Activated naive CD4-positive, alpha-beta T cell treated with anti-CD3 and anti-CD28 coated beads, Interleukin-2, amount 10 ng/mL, durations not matched to agents 7 days and 5 days (primary cell): ENCODE measurements around the gene CERS6.
"Not testable (repeated sequence)": the region's sequence is repeated elsewhere in the genome, so short reads cannot be mapped to it uniquely, and the experiment has no call there.

Source experiments
- CTCF ChIA-PET: fragments of 350-600 bp; sonication (Branson Sonifier 250); formaldehyde crosslinking; loops from one replicate; lab custom pipeline; 2021; ENCODE audit warnings: antibody characterized with exemption; lab: Charles Lee
- DNase-seq: peaks from one replicate; pipeline ENCODE4 v3.0.0-alpha.2; 2020
- H3K27ac Mint-ChIP-seq: one replicate; pipeline ENCODE4 v1.8.0; 2021; ENCODE audit warnings: mild to moderate bottlenecking, moderate library complexity, mixed read lengths
- H3K27me3 Mint-ChIP-seq: one replicate; pipeline ENCODE4 v1.8.0; 2021; ENCODE audit warnings: mild to moderate bottlenecking, mixed read lengths
- H3K36me3 Mint-ChIP-seq: one replicate; pipeline ENCODE4 v1.8.0; 2021; ENCODE audit warnings: mixed read lengths
- H3K4me1 Mint-ChIP-seq: one replicate; pipeline ENCODE4 v1.8.0; 2021; ENCODE audit warnings: mixed read lengths
- H3K4me3 Mint-ChIP-seq: one replicate; pipeline ENCODE4 v1.8.0; 2021; ENCODE audit warnings: mild to moderate bottlenecking, moderate library complexity, mixed read lengths
- H3K9me3 Mint-ChIP-seq: one replicate; pipeline ENCODE4 v1.8.0; 2021; ENCODE audit warnings: mixed read lengths

CERS6 gene

DNA sequence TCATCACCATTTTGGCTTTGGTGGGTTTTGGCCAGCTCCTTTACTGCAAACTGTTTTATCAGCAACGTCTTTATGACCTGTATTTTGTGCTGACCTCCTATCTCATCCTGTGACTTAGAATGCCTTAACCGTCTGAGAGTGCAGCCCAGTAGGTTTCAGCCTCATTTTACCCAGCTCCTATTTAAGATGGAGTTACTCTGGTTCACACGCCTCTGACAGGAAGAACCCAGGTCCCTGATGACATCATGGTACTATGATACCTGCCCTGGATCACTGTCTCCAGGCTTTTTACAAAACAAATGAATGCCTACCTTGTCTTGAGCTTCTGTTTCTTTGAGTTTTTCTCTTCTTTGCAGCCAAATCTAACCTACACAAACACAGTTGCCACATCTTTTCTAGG lies 208.6 kb downstream of the CERS6 start:
- peaks cover 10% of the 10 kb centered on the region for H3K36me3 Mint-ChIP-seq
- H3K4me3 Mint-ChIP-seq, DNase-seq, H3K27me3 Mint-ChIP-seq, H3K27ac Mint-ChIP-seq, CTCF ChIA-PET, H3K9me3 Mint-ChIP-seq, H3K4me1 Mint-ChIP-seq: not testable (repeated sequence)

DNA sequence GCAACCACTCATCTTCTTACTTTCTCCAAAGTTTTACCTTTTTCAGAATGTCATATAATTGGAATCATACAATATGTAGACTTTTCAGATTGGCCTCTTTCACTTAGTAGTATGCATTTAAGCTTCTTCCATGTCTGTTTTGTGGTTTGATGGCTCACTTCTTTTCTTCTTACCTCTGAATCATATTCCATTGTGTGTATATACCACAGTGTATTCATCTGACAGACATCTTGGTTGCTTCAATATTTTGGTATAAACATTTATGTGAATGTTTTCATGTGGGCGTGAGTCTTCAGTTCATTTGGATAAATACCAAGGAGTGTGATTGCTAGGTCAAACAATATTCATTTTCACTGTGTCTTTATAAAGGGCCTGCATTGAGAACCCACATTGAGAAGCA lies 210.3 kb downstream of the CERS6 start:
- no peak for DNase-seq
- no peak overlapping the region for H3K4me3 Mint-ChIP-seq
- peaks cover 6% of the 10 kb centered on the region for H3K4me1 Mint-ChIP-seq
- H3K27ac Mint-ChIP-seq, result no peak overlapping the region
- peaks cover under 1% of the 10 kb centered on the region for H3K9me3 Mint-ChIP-seq
- H3K36me3 Mint-ChIP-seq, result peaks cover 10% of the 10 kb centered on the region
- H3K27me3 Mint-ChIP-seq, result no peaks in the 10 kb centered on the region
- CTCF ChIA-PET, result no interaction called here

DNA sequence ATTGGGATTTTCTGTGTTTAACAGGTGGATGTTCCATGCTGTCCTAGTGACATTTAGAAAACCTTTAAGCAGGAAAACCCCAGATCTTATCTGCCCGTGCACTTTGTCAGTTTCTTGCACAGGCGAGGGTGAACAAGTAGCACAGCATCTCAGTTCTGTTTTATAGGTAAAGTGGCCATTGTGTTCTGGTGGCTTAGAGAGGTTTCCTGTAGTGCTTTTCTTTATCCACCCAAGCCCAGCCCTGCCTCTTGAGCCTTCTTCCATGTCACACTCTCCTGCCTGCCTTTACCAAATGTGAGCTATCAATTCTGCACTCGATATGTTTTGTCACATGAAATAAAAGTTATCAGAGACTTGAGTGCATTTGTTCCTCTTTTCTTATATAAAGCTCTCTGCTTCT lies 211.1 kb downstream of the CERS6 start:
- peaks cover 6% of the 10 kb centered on the region for H3K4me1 Mint-ChIP-seq
- no peak for DNase-seq
- H3K4me3 Mint-ChIP-seq, result no peak overlapping the region
- CTCF ChIA-PET, result no interaction called here
- H3K27ac Mint-ChIP-seq, result no peak overlapping the region
- no peaks in the 10 kb centered on the region for H3K27me3 Mint-ChIP-seq
- peaks cover 4% of the 10 kb centered on the region for H3K9me3 Mint-ChIP-seq
- peaks cover 12% of the 10 kb centered on the region for H3K36me3 Mint-ChIP-seq

DNA sequence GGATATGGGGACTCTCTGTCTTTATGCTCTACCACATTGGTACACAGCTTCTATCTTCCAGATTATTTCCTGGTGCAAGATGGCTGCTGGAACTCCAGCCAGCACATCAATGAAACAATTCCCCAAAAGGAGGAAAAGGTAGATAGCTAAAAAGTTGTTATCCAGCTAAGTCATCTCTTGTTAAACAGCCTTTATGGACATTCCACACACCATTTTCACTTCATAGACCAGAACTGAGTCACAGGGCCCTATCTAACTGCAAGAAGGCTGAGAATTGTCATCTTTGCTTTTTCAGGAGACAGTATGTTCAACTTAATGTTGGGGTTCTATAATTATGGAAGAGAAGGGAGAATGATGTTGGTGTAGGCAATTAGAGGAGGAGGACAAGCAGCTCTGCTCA lies 213.1 kb downstream of the CERS6 start:
- DNase-seq, result no peak
- H3K36me3 Mint-ChIP-seq, result peaks cover 13% of the 10 kb centered on the region
- peaks cover 4% of the 10 kb centered on the region for H3K9me3 Mint-ChIP-seq
- CTCF ChIA-PET, result interaction anchor here (1.5 kb wide), 1 partner anchor 18 kb away, joined by 4 read pairs; no protein-coding TSS in a partner anchor
- H3K27ac Mint-ChIP-seq, result no peak overlapping the region
- no peak overlapping the region for H3K4me3 Mint-ChIP-seq
- H3K27me3 Mint-ChIP-seq, result no peaks in the 10 kb centered on the region
- peaks cover 6% of the 10 kb centered on the region for H3K4me1 Mint-ChIP-seq

DNA sequence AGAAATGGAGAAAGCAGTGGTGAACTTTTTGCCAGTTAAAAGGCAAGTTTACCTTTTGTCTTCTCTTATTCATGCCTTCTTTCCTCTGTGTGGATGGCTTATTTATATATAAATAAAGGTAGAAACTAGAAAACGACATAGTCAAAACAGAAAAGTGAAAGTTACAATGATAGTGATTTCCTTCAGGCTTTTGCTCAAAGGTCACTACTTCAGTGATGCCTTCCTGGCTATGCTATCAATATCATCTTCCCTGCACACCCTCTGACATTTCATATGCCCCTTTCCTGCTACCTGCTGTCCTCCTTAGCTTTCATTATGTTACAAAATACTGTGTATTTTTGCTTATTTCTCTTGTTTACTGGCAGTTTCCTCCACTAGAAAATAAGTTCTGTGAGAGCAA lies 214.4 kb downstream of the CERS6 start:
- no peak for DNase-seq
- peaks cover 10% of the 10 kb centered on the region for H3K36me3 Mint-ChIP-seq
- H3K27ac Mint-ChIP-seq, result no peak overlapping the region
- H3K27me3 Mint-ChIP-seq, result no peaks in the 10 kb centered on the region
- CTCF ChIA-PET, result no interaction called here
- H3K4me1 Mint-ChIP-seq, result peaks cover 6% of the 10 kb centered on the region
- H3K9me3 Mint-ChIP-seq, result peaks cover 4% of the 10 kb centered on the region
- H3K4me3 Mint-ChIP-seq, result no peak overlapping the region

DNA sequence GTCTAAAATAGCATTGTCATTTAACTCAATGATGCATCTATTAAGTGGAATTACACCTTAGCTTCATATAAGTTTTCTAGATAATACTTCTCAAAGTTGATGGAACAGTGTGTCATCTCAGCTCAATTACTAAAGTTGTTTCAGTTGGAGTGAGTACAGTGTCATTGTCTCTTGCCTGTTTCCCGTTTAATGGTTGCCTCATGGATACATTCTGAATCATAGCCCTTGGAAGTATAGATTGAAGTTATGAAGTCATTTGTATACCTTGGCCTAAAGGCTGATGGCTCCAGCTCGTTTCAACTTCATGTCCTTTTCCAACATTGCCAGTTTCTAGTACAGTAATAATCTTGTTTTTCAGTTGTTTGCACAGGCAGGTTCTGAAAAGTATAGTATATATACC lies 215.9 kb downstream of the CERS6 start:
- H3K4me1 Mint-ChIP-seq, result peaks cover 4% of the 10 kb centered on the region
- peaks cover 12% of the 10 kb centered on the region for H3K36me3 Mint-ChIP-seq
- CTCF ChIA-PET, result no interaction called here
- no peak overlapping the region for H3K27ac Mint-ChIP-seq
- H3K27me3 Mint-ChIP-seq, result no peaks in the 10 kb centered on the region
- no peak overlapping the region for H3K4me3 Mint-ChIP-seq
- no peak for DNase-seq
- peaks cover 4% of the 10 kb centered on the region for H3K9me3 Mint-ChIP-seq

DNA sequence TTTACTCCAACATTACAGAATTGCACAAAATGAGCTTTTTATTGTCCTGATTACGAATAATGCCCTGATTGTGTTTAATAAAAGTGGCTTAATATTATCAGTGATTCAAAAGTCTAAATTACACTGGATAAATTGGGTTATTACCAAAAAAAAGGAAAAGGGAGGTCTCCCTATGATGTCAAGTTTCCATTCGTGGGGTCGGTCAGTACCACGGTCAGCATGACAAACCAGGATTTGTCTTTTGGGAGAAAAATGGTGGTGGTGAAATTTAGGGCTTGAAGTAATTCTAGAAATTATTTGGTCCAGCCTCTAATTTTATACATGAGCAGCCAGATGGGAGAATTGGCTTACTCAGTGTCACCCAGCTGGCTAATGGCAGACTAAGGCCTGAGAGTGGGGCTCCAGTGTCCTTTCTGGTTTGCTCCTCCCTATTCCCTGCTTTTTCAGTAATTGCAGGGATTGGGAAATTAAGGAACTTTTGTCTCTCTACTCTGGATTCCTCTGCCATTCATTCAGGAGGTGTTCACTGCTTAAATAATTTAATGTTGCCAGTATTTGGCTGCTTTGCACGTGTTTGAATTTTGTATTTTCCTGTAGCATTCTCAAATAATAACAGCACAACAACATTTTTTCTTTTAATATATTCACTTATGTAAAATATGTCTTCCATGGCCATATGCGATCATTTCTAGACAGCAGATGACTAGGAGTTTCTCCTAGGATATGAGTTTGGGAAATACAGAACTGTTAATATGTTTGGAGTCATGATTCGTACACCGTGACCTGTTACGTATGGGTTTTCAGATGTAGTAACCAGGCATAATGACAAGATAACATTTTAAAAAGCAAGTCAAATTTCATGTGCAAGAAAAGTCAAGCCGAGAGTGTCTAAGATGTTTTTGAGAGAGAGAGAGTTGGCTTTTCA lies 217.5 kb downstream of the CERS6 start:
- peaks cover 4% of the 10 kb centered on the region for H3K9me3 Mint-ChIP-seq
- H3K4me1 Mint-ChIP-seq, result peaks cover 4% of the 10 kb centered on the region
- DNase-seq, result no peak
- H3K4me3 Mint-ChIP-seq, result no peak overlapping the region
- peaks cover 15% of the 10 kb centered on the region for H3K36me3 Mint-ChIP-seq
- CTCF ChIA-PET, result no interaction called here
- H3K27ac Mint-ChIP-seq, result no peak overlapping the region
- H3K27me3 Mint-ChIP-seq, result no peaks in the 10 kb centered on the region

DNA sequence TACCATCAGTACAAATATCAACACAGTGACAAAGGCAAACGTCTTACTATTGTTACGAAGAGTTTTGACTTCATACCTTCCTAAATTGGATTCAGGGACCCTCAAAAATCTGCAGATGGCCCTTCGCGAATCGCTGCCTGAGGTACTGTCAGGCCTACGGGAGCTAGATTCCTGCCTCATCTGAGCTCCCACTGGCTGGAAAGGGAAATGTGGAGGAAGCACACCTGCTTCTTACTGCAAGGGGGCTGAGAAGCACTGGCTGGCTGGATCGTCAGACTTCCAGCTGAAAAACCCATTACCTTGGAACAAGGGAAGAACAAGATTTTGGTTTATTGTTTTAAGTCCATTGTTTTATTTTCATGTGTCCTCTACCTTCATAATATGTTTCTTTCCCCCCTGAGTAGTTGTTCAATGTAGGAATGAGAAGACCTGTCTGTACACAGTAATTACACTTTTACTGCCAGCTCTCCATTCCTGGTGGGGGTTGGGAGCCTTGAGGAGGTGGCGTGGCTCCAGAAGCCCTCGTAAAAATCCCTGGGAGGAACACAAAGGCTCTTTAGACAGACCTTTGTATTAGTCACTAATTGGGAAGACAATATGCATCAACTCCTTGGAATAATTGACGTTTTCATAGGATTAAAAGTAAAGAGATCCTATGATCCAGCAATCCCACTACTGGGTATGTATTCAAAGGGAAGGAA lies 222.2 kb downstream of the CERS6 start:
- Mint-ChIP-seq H3K27me3 (no peaks in the 10 kb centered on the region), H3K9me3 (no peaks in the 10 kb centered on the region), H3K4me3 (no peak overlapping the region), H3K27ac (no peak overlapping the region), H3K4me1 (no peaks in the 10 kb centered on the region), H3K36me3 (peaks cover 7% of the 10 kb centered on the region)
- DNase-seq, result no peak
- CTCF ChIA-PET, result no interaction called here

DNA sequence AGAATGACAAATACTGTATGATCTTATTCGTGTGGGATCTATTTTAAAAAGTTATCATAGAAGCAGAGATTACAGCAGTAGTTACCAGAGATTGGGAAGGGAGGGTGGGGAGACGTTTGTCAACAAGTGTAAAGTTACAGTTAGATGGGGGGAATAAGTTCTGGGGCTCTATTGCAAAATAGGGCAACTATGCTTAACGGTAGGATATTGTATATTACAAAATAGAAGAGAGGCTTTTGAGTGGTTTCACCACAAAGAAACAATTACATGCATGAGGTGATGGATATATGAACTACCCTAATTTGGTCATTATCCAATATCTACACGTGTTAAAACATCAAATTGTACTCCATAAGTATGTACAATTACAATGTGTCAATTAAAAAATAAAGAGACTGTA lies 223.0 kb downstream of the CERS6 start:
- no peak for DNase-seq
- CTCF ChIA-PET, result no interaction called here
- Mint-ChIP-seq H3K27me3 (no peaks in the 10 kb centered on the region), H3K4me3 (no peak overlapping the region), H3K36me3 (peaks cover 7% of the 10 kb centered on the region), H3K27ac (no peak overlapping the region), H3K4me1 (no peaks in the 10 kb centered on the region), H3K9me3 (no peaks in the 10 kb centered on the region)

DNA sequence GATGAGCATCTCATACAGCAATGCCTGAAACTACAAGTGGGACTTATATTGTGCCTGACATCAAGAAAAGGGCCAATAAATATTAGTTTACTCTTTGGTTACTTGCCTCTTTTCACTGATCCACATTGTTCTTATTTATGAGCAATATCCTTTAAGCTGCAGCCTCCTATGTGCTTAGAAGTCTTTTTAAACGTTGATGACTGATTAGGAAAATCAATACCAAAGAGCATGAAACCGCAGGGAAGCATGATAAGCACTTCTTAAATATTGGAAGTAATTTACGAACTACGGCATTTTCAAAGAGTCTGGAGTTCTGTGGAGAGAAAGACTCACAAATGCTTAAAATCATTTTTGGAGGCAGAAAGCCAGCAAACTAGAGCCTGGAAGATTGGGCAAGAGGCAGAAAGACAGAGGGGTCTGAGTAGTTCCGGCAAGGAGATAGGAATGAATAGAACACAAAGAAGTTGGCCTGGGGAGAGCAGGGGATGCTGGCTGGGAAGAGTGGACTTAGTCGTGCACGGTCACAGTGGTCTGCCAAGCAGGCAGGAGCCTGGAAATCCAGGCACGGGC lies 223.8 kb downstream of the CERS6 start:
- no peaks in the 10 kb centered on the region for H3K27me3 Mint-ChIP-seq
- no peak overlapping the region for H3K4me3 Mint-ChIP-seq
- H3K36me3 Mint-ChIP-seq, result peaks cover 7% of the 10 kb centered on the region
- no peaks in the 10 kb centered on the region for H3K9me3 Mint-ChIP-seq
- no peak overlapping the region for H3K27ac Mint-ChIP-seq
- CTCF ChIA-PET, result no interaction called here
- no peaks in the 10 kb centered on the region for H3K4me1 Mint-ChIP-seq
- DNase-seq, result no peak

DNA sequence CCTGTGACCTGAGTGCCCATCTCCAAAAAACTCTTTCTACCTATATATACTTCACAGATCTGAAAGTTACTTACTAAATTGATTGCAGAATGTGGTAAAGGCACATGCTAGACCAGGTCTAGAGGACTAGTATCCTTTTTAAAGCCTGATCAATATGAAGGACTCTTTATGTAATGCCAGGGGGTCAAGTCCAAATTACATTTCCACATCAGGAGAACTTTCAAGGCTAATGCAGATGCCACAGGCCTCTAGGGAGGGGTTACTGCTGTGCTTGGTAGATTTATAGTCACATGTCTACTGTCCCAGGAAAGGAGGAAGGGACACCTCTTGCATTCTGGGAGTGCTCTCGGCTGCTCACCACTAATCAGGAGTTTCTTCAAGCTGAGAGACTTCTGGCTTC lies 227.9 kb downstream of the CERS6 start:
- no peak overlapping the region for H3K4me3 Mint-ChIP-seq

DNA sequence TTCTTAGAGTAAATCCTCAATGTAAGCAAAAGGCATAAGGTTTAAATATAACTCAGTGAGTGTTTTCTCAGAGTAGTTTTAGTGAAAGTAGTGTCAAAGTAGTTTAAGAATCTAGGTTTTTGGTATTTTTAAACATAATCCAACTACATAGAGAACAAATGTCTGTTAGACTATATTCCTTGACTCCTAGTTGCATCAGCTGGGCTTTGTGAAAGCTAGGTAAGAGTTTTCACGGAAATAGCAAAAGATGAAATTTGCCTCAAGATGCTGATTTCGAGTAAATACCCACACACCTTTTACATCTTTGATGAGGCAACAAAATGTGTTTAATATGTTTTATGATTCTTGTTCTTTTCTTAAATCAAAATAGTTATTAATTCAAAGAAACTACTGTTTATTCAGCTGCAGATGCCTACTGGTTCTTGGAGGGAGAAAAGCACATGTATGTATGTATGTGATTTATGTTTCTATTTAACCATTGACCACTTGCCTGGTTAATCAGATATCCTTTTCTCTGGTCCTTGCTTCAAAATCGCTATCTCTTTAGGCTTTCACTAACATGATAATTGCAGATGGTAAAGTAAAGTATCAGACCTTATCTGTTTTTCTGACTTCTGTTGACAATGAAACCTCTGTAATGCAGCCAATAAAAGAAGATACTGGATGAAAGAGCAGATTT lies 229.0 kb downstream of the CERS6 start:
- Mint-ChIP-seq H3K4me3 (no peak overlapping the region), H3K27me3 (no peaks in the 10 kb centered on the region), H3K27ac (no peak overlapping the region), H3K9me3 (no peaks in the 10 kb centered on the region), H3K4me1 (no peaks in the 10 kb centered on the region), H3K36me3 (no peaks in the 10 kb centered on the region)
- DNase-seq, result no peak
- CTCF ChIA-PET, result interaction anchor here (2.5 kb wide), 1 partner anchor 338 kb away, joined by 22 read pairs; no protein-coding TSS in a partner anchor

More for the DNA sequence above, 227.9 kb downstream of the CERS6 start:
- Mint-ChIP-seq H3K27ac (no peak overlapping the region), H3K4me1 (no peaks in the 10 kb centered on the region), H3K9me3 (no peaks in the 10 kb centered on the region), H3K36me3 (no peaks in the 10 kb centered on the region), H3K27me3 (no peaks in the 10 kb centered on the region)
- CTCF ChIA-PET, result no interaction called here
- no peak for DNase-seq

DNA sequence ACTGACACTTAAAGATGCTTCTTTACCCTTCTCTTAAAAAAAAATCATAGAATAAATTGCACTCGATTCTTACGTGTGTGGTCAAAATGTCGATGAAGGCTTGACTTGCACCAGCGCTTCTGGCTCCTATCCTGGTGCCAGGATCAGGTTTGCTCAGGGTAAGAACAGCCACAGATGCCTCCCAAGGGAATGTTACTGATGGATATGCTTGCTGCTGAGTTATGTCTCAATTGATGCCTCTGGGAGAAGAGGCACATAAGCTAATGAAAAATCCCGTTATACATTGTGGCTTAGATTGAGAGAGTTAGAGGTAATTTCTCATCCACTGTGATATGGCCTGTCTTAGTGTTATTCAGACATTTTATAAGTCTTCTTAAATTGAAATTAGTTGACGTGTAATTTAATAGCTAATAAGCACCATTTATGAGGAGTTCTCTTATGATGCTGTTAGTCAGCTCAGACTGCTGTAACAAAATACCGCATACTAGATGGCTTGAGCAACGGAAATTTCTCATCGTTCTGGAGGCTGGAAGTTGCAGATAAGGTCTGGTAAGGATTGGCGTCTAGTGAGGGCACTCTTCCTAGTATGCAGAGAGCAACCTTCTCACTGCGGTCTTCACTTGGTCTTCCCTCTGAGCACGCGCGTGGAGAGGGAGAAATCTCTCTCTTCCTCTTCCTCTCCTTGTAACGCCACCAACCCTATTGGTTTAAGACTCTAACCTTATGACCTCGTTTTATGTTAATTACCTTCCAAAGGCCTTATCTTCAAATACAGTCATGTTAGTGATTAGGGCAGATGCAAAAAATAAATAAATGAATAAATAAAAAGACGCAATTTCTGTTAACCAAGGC lies 229.8 kb downstream of the CERS6 start:
- H3K4me3 Mint-ChIP-seq, result no peak overlapping the region
- H3K27me3 Mint-ChIP-seq, result no peaks in the 10 kb centered on the region
- H3K27ac Mint-ChIP-seq, result no peak overlapping the region
- H3K4me1 Mint-ChIP-seq, result no peaks in the 10 kb centered on the region
- CTCF ChIA-PET, result interaction anchor here (0.7 to 2.5 kb wide), 7 partner anchors 9 to 349 kb away, joined by 3 to 22 read pairs (median 4); no protein-coding TSS in a partner anchor
- DNase-seq, result no peak
- no peaks in the 10 kb centered on the region for H3K36me3 Mint-ChIP-seq
- no peaks in the 10 kb centered on the region for H3K9me3 Mint-ChIP-seq
